Natural killer cell (primary cell): ENCODE data around the gene IFNG-AS1. TPM values are rescaled to one million over a fixed set of nuclear protein-coding genes. Genes with fewer than 3 reads are reported as not detected.

Source experiments
- ATAC-seq, 3 donors: fragments of 150-1000 bp in 2 of 3; fragments of 200-7000 bp in 1 of 3; cut with Tn5 transposase; 1 replicate in 1 of 3; 2 replicates in 2 of 3; pipeline ENCODE4 v1.10.0; 2021; ENCODE audit warnings: mild to moderate bottlenecking in 2 of 3, moderate library complexity in 2 of 3
- DNase-seq, 2 donors: peaks; one replicate each; pipeline versions ENCODE4 v3.0.0 to v3.0.0-alpha.2; 2013 to 2021; ENCODE audit warnings: mixed read lengths in 1 of 2
- H3K27ac ChIP-seq: one replicate; pipeline ENCODE4 v1.5.1; 2013; ENCODE audit warnings: mild to moderate bottlenecking, low read length
- H3K27me3 ChIP-seq: one replicate; pipeline ENCODE4 v1.6.1; 2013; ENCODE audit warnings: low read length; ENCODE audit not compliant: control insufficient read depth, insufficient read depth
- H3K36me3 ChIP-seq: one replicate; pipeline ENCODE4 v1.6.1; 2013; ENCODE audit warnings: low read length; ENCODE audit not compliant: control insufficient read depth, insufficient read depth
- H3K4me1 ChIP-seq: one replicate; pipeline ENCODE4 v1.6.1; 2013; ENCODE audit warnings: low read length; ENCODE audit not compliant: control insufficient read depth, insufficient read depth
- H3K4me3 ChIP-seq: one replicate; pipeline ENCODE4 v1.5.1; 2013; ENCODE audit warnings: low read length
- H3K9me3 ChIP-seq: one replicate; pipeline ENCODE4 v1.6.1; 2013; ENCODE audit warnings: low read length; ENCODE audit not compliant: control insufficient read depth, insufficient read depth
- H3K27ac Mint-ChIP-seq, 2 donors: one replicate each; pipeline ENCODE4 v1.8.0; 2022; ENCODE audit warnings: mild to moderate bottlenecking in 2 of 2, mixed read lengths in 2 of 2, moderate library complexity in 1 of 2
- H3K27me3 Mint-ChIP-seq, 2 donors: one replicate each; pipeline ENCODE4 v1.8.0; 2022; ENCODE audit warnings: low read depth in 2 of 2, mixed read lengths in 2 of 2
- H3K36me3 Mint-ChIP-seq: one replicate; pipeline ENCODE4 v1.8.0; 2022; ENCODE audit warnings: mixed read lengths
- H3K4me1 Mint-ChIP-seq, 2 donors: one replicate each; pipeline ENCODE4 v1.8.0; 2022; ENCODE audit warnings: mixed read lengths in 2 of 2
- H3K4me3 Mint-ChIP-seq: one replicate; pipeline ENCODE4 v1.8.0; 2022; ENCODE audit warnings: mild to moderate bottlenecking, moderate library complexity, mixed read lengths
- H3K9me3 Mint-ChIP-seq, 2 donors: one replicate each; pipeline ENCODE4 v1.8.0; 2022; ENCODE audit warnings: mixed read lengths in 2 of 2
- WGBS: methylation state at CpG from one replicate; pipeline ENCODE4 v1.1.7; 2013; ENCODE audit warnings: missing lambda C conversion rate; ENCODE audit not compliant: insufficient coverage; 5-methylcytosine and 5-hydroxymethylcytosine counted together
- intact Hi-C: fragments of 100-400 bp; cut with micrococcal nuclease; formaldehyde crosslinking; loops from one replicate; pipeline ENCODE4 v1.14.2; 2022
- total RNA-seq, 4 donors: library from RNA; stranded (reverse); fragments of 120-200 nt in 1 of 4; gene quantifications; one replicate each; pipeline versions ENCODE4 v1.2.3 to v1.2.4, GENCODE V29; 2013 to 2022
- TF ChIP-seq, protein P1 (sequence below): fragments of 200-600 bp; IDR thresholded peaks from one replicate; pipeline ENCODE4 v1.8.0; 2022; ENCODE audit warnings: antibody characterized with exemption

The IFNG-AS1 gene
- total RNA-seq, 3 donors from 2014 or later (not counting 1 experiment from before 2014, with no cell fraction given): 1.4 to 2.4 (median 1.6) TPM

DNA sequence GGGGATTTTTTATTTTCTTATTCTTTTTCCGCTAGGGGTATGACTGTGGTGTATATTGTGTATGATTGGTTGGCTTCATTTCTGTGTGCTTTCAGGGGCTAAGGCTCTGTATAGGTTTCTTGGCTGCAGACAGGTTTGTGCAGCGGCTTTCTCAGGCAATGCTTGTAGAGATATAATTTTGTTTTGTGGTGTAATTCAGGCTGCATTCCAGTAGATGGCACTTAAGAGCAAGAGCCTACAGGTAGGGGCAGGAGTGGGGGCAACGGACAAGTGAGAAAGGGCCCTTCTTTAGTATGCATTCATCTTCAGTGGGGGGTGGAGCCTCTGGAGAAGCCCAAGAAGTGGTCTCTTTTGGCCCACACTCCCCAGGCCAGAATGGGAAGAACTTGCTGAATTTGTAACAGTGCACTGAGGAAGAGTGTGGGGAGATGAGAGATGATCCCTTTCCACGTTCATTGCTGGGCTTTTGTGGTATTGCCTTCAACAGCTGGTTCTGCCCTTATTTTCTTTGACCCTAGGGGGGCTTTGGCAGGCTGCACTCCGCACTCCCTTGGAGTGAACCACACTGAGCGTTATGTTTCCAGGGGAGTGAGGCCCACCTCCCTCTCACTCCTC, 78.6 kb downstream of the IFNG-AS1 start:
- WGBS: 96% methylated on average over 6 of the region's 6 CpGs
- H3K4me1 Mint-ChIP-seq: peaks cover 27 to 32% of the 10 kb centered on the region in 2 donors
- DNase-seq (no peak), ATAC-seq (no peak)
- intact Hi-C loops: no loop called here
- H3K27me3 ChIP-seq: no peaks in the 10 kb centered on the region
- peaks cover 0 to 3% of the 10 kb centered on the region in 2 donors for H3K27me3 Mint-ChIP-seq
- peaks cover 0 to 3% of the 10 kb centered on the region in 2 donors for H3K9me3 Mint-ChIP-seq
- no peak overlapping the region for H3K4me3 Mint-ChIP-seq
- peaks cover 10% of the 10 kb centered on the region for H3K9me3 ChIP-seq
- TF ChIP-seq, protein P1, sequence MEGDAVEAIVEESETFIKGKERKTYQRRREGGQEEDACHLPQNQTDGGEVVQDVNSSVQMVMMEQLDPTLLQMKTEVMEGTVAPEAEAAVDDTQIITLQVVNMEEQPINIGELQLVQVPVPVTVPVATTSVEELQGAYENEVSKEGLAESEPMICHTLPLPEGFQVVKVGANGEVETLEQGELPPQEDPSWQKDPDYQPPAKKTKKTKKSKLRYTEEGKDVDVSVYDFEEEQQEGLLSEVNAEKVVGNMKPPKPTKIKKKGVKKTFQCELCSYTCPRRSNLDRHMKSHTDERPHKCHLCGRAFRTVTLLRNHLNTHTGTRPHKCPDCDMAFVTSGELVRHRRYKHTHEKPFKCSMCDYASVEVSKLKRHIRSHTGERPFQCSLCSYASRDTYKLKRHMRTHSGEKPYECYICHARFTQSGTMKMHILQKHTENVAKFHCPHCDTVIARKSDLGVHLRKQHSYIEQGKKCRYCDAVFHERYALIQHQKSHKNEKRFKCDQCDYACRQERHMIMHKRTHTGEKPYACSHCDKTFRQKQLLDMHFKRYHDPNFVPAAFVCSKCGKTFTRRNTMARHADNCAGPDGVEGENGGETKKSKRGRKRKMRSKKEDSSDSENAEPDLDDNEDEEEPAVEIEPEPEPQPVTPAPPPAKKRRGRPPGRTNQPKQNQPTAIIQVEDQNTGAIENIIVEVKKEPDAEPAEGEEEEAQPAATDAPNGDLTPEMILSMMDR: no peak
- H3K4me1 ChIP-seq: no peaks in the 10 kb centered on the region
- H3K27ac ChIP-seq: no peak overlapping the region
- H3K27ac Mint-ChIP-seq: no peak overlapping the region
- H3K36me3 ChIP-seq: no peaks in the 10 kb centered on the region
- H3K36me3 Mint-ChIP-seq: peaks cover 23% of the 10 kb centered on the region
- no peak overlapping the region for H3K4me3 ChIP-seq

DNA sequence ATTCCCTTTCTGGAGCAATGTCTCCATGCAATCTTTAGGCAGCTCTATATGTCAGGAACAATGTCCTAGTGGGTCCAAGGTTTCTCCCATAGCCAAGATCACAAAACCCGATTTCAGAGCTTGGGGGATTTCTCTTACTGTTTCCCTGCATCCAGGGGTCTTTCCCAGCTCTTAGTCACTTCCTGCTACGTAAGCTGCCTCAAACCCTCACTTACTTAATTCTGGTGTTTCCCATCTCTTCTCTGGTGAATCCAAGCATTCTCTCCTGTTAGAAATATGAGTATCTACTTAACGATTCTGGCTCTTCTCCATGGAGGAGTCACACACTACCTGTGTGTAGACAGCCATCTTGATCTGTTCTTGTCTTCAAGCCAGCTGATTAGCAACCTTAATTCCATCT, 80.0 kb downstream of the IFNG-AS1 start:
- Histone ChIP-seq H3K27me3 (no peaks in the 10 kb centered on the region), H3K4me1 (no peaks in the 10 kb centered on the region), H3K4me3 (no peak overlapping the region), H3K9me3 (peaks cover 10% of the 10 kb centered on the region), H3K27ac (no peak overlapping the region), H3K36me3 (no peaks in the 10 kb centered on the region)
- TF ChIP-seq, protein P1: no peak
- intact Hi-C loops: no loop called here
- Mint-ChIP-seq H3K4me3 (no peak overlapping the region), H3K4me1 (peaks cover 27 to 32% of the 10 kb centered on the region in 2 donors), H3K27me3 (peaks cover 0 to 3% of the 10 kb centered on the region in 2 donors), H3K36me3 (peaks cover 23% of the 10 kb centered on the region), H3K9me3 (peaks cover 0 to 3% of the 10 kb centered on the region in 2 donors), H3K27ac (no peak overlapping the region)
- ATAC-seq (no peak), DNase-seq (no peak)
- 87% methylated on average over 3 of the region's 3 CpGs for WGBS

Other genes with a start within 250 kb of the IFNG-AS1 start
- gene IFNG, start 170.3 kb downstream of the IFNG-AS1 start, total RNA-seq: 100 to 1,000 TPM in 2 of 3 donors, 10 to 100 TPM in 1; 66.5 to 248 (median 124) TPM
- gene IL26, start 236.4 kb downstream of the IFNG-AS1 start, total RNA-seq: not detected